NCI-H2107 treated with DMSO at 0.1 percent for 48 hours (cell line): ENCODE results near the gene ECI1.
"Not testable (repeated sequence)": the region's sequence is repeated elsewhere in the genome, so short reads cannot be mapped to it uniquely, and the experiment has no call there.

ENCODE experiments used
- DNase-seq: peaks from one replicate; lab custom pipeline; 2025; ENCODE audit not compliant: unreplicated experiment; lab: John Stamatoyannopoulos, UW

Gene ECI1

DNA sequence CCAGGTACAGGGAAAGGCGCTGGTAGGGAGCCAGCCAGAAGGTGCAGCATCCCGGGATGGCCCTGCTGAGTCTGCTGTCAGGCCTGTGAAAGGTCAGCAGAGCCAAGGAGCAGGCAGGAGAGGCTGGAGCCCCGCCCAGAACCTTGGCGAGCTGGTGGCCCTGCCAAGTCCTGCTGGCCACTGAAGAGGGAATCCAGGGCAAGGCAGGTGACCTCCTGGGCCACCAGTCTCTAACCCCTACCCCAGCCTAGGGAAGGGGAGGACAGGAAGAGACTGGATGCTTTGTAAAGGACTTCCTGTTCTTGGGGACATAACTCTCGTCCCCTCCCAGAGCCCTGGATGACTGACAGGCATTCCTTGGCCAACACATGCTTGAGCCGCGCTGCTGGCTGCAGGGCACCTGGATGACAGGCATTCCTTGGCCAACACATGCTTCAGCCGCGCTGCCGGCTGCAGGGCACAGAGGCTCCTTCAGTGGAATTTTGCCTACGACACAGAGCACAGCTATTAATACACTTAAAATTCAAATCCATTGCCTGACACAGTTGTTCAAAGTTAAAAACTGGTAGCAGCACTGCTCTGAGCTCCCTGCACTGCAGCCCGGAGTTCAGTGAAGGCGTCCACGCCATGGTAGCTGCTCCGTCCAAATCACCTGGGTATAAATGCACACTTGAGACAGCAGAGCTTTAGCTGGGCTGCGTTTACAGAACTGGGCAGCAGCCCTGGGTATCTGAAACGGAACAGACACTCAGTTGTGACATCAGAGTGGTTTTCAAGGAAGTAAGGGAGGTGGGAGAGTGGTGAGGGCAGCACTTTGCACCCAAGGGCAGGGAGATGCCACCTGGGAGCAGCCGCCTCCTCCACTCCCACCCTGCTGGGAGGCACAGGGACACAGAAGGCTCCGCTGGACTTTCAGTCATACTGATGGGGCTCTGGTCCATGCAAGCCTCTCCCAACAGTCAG lies 38.7 kb downstream of the ECI1 start:
- no peak for DNase-seq

DNA sequence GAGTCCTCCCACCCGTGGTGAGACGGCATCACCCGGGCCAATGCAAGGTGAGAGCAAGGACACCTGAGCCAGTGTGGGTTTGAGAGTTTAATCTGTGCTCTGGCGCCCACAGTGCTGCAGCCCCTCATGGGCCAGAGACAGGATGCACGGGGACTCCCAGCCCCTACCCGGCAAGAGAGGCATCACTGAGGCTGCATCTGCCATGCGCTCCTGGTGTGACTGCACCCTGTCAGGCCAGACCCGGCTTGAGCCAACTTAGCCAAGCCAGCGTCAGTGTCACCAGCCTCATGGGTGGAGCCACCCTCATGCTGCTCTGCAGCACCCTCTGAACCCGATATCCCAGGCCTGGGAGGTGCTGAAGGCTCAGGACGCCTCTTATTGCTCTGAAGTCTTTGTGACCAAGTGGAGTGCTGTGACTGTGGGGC lies 39.5 kb downstream of the ECI1 start:
- no peak for DNase-seq

DNA sequence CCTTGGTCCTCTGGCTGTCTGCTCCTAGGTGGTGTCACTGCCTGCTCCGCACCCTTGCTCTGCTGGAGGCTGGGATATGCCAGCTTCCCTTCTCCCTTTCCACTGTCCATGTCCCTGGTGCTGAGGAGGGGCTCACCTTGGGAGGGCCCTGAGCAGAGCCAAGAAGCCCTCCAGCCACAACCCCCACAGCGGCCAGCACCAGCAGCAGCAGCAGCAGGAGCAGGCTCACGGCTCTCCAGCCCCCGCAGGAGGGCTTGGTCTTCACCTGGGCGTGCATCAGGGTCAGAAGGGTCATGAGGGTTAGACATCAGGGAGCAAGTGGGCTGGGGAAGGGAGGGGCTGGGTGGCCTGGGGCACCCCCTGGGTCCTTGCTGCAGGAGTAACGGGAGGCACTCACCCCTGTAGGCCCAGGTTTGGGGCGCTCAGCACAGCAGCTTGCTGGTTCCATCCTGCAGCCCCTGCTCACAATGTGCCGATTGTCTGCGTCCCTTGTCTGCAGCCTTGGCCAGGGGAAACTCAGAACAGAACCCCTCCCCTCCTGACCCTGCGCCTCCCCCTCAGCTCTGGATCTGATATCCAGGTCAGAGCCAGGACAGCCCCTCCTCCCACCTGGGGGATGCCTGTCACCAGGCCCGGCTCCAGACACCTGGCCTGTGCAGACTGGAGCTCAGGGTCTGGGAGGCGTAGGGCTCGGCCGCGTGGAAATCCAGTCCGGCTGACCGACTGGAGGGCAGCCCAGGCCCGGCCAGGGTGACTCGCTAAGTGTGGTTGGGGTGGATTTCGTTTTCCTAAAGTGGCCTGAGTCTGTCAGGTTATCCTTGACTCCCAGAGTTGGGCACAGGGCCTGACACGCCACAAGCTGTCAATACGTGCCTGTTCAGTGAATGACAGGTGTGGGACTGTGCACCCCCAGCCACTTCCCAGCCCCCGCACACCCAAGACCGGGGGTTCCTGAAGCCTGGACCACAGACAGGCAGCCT lies 40.7 kb downstream of the ECI1 start, which contains the start of gene BRICD5:
BRICD5 (minus strand) TSS at position 478 of the 980 bp plus-strand sequence; CDS start at position 448, 30 bp downstream.
- no peak for DNase-seq

DNA sequence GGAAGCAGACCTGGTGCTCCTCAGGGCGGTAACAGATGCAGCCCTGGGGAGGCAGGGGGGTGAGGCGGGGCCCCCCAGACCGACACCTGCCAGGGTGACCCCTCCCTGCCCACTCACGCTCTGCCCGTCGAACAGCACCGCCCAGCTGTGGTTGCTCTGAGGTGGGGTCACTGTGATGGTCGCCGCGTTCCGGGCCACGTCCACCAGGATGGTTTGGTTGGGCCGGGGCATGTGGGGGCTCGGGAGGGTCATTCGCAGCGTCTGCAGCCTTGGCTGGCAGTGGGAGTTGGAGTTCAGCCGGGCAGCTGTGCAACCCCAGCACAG lies 41.4 kb downstream of the ECI1 start:
- DNase-seq: no peak

DNA sequence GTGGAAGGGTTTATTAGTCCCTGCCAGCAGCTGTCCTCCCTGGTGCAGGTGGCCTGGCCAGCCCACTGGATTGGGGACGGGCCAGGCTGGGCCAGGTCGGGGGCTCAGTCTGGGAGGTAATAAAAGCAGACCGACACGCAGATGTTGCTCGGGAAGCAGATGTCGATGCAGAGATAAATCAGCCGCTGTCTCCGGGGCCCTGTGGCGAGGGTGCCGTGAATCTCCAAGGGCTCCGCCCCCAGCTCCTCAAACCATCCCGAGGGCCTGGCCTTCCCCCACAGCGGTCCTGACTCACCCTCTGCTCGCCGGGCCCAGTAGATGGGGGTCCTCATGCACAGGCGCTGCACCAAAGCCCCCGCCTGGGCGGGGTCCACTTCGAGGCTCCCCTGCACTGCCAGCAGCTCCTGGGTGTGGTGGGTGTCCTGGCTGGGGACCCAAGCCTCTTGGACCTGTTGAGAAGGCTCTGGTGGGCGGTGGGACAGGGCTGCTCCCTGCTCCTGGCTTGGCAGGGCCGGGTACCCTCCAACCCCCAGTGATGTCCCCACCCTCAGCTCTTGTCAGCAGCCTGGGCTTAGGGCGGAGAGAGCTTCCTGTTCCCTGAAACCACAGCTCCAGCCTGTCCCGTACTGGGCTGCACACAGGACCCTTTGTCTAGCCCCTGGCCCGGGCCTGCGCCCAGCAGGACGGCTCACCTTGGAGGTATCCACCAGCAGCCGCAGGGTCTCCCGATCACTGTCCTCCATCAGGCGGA lies 42.0 kb downstream of the ECI1 start:
- no peak for DNase-seq

DNA sequence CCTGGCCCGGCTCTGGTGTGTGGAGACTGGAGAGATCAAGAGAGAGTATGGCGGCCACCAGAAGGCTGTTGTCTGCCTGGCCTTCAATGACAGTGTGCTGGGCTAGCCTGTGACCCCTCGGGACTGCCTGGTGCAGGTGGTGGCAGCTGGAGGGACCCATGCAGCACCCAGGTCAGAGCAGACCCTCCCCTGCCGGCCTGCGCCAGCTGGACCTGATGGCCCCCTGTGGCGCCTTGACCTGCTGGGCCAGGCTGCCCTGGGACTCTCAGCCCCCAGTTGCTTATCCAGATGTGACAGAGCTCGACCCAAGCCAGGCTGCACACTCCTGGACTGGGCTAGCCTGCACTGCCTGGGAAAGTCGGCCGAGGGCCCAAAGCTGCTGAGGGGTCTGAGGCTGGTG lies 42.6 kb downstream of the ECI1 start:
- no peak for DNase-seq

DNA sequence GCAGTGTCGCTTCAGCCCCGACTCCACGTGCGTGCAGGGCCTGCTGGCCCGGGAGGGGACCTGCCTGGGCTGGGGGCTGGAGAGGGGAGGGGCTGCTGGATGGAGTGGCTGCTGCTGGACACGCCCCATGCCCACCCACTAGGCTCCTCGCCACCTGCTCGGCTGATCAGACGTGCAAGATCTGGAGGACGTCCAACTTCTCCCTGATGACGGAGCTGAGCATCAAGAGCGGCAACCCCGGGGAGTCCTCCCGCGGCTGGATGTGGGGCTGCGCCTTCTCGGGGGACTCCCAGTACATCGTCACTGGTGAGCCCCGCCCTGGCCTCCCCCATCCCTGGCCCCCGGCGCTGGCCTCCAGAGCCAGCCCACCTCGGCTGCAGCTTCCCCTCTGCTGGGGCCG lies 43.1 kb downstream of the ECI1 start:
- DNase-seq: peak; percentile 70

DNA sequence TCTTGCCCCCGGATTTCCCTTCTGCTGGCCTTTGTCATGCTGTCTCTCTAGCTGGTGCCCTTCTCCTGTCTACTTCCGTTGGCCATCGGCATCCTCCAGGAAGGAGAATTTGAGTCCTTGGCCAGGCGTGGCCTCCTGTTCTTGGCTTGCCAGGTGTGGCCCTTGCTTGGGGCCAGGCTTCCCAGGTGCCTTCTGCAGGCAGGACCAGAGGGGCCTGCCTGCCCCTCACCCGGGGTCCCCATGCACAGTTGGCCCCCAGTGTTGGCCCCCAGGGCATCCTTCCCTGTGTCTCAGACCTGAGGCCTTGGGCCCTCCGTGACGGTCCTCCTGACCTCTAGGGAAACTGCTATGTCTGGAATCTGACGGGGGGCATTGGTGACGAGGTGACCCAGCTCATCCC lies 43.5 kb downstream of the ECI1 start:
- no peak for DNase-seq

DNA sequence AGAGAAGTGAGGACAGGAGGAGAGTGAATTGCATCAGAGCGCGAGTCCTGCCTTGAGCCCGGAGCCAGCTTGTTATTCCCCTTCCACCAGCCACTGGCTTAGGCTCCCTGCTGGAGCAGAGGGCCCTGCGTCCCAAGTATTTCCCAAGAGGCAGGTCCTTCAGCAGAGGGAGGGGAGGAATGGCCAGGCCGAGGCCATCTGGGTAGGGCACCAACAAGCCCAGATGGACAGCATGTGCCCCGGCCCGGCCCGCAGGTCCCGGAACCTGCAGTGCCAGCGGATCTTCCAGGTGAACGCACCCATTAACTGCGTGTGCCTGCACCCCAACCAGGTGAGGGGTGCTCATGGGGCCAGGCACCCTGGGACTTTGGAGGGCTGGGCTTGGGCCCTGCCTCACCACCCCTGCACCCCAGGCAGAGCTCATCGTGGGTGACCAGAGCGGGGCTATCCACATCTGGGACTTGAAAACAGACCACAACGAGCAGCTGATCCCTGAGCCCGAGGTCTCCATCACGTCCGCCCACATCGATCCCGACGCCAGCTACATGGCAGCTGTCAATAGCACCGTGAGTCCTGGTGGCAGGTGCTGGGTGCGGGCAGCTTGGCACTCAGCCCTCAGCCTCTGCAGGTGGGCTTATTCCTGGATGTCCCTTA lies 44.5 kb downstream of the ECI1 start:
- peak; percentile 19 for DNase-seq

DNA sequence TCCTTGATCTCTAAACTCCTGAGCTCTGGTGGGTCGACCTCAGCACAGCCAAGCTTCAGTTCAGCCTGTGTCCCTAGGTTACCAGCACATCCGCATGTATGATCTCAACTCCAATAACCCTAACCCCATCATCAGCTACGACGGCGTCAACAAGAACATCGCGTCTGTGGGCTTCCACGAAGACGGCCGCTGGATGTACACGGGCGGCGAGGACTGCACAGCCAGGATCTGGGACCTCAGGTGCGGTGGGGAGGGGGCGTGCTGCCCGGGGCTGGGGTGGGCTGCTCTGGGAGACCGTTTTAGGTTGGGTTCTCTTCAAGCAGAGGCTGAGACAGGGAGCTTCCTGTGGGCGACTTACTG lies 45.0 kb downstream of the ECI1 start:
- no peak for DNase-seq

DNA sequence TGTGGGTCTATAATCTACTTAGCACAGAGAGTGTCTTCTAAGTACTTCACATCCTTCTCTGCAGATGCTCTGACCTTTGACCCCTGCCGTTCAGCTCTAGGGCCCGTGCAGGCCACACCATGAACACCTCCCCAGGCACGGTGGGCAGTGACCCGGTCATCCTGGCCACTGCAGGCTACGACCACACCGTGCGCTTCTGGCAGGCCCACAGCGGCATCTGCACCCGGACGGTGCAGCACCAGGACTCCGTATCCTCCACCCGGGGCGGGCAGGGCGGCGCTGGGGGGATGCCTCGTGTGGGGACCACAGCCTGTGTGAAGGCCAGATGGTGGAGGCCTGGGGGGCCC lies 45.4 kb downstream of the ECI1 start:
- DNase-seq: no peak

DNA sequence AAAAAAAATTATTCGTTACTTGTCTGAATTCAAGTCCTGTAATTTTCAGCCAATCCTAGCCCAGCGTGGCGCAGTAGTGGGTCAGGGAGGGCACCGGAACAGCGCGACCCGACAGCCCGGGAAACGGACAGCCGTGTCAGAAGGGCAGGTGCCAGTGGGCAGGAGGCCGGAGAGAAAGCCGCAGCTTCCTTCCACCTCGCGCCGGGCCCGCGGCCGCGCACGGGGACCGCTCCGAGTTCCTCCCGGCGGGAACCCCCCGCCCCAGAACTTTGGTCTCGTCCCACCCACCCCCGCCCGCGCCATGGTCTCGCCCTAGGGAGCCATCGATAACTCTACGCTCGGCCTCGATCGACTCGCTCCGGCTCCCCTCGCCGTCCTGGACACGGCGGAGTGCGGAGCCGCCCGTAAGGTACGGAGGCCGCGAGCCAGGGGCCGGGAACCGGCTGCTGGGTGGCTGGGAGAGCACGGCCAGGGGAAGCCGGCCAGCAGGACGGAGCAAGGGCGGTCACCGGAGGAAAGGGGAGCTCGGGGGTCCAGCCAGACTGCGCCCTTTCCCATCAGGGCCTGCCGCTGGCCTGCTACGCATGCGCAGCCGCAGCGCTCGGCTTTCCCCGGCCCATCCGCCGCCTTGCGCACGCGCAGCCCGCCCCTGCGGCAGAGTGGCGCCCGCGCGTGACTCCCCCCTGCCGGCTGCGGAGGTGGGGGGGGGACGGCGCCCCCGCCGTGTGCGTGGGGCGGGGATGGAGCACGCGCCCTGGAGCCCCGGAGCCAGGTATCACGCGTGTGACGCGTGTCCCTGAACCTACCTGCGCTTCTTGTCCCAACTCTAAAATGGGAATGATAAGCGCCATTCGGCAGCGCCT lies 46.1 kb downstream of the ECI1 start, which contains the start of gene MLST8:
MLST8 (plus strand) TSS at position 351 of the 863 bp plus-strand sequence. CDS start 632 bp downstream, outside the sequence.
- peak; percentile 24 for DNase-seq

DNA sequence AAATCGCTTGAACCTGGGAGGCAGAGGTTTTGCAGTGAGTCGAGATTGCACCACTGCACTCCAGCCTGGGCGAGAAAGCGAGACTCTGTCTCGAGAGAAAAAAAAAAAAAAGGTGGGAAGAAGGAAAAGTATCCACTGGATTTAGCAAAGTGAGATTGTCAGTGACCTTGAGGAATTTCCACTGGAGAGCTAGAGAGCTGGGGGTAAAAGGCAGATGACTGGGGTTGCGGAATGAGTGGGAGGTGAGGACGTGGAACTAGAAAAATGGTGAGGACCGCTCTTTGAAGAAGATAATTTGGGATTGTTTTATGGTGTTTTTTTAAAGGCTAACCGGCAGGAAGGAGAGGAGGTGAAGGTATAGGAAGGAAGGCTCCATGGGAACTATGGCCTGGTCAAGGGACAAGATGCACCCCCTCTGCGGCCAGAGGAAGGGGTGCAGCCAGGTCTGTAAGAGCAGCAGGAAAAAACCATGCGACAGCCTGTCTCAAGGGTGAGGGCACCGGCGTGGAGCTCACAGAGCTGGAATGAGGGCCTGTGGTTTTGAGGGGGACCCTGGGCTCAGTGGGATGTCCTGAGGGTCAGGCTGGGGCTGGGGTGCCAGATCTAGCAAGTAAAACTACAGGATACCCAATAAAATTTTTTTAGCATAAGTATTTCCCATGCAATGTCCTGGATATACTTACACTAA lies 46.8 kb downstream of the ECI1 start:
- DNase-seq: no peak

DNA sequence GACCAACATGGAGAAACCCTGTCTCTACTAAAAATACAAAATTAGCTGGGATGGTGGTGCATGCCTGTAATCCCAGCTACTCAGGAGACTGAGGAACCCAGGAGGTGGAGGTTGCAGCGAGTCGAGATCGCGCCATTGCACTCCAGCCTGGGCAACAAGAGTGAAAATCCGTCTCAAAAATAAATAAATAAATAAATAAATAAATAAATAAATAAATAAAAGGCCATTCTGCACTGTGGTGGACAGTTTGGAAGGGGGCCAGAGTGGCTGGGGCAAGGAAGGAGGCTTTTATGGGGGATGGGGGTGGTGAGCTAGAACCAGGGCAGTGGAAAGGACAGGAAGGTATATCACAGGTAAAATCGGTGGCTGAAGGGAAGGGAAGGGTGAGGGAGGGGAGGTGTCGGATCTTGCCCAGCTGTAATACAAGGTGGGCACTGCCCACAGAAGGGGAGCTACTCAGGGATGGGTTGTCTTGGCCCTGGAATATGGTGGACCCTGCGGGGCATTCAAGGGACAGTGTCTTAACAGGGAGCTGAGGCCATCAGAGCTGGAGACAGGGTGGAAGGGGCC lies 48.2 kb downstream of the ECI1 start:
- DNase-seq: not testable (repeated sequence)

DNA sequence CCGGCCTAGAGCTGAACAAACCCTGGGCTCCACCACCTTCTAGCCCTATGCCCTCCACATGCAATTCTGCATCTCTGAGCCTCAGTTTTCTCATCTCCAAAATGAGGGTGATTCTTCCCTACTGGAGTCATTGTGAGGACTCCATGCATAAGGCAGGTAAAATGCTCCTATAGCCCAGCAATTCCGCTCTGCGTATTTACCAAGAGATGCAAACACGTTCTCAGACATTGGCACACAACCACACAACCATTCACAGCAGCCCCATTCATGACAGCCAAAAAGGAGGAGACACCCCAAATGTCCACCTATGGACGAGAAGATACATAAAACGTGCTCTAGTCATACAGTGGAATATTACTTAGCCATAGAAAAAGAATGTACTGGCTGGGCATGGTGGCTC lies 51.1 kb downstream of the ECI1 start:
- DNase-seq: no peak

DNA sequence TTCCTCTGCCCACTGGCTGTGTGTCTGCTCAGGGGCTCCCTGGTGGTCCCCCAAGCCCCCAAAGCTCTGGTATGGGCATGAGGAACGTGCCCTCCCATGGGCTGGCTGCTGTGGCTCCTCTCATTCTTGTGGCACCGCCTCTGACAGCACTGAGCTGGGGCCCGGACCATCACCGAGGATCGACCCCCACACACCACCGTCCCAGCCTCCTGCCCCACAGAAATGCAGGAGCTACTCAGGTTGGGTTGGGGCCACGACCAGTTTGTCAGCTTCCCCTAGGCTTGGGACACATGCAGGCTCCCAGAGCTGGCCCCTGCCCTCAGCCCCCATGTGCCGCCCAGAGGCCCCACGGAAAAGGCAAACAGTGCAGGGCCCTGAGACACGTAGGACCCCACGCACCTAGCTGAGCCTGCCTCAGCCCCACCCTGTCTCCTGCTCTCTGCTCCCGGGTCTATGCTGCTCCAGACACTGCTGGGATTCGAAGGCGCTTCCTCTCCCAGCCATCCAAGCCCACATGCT lies 51.7 kb downstream of the ECI1 start:
- no peak for DNase-seq

DNA sequence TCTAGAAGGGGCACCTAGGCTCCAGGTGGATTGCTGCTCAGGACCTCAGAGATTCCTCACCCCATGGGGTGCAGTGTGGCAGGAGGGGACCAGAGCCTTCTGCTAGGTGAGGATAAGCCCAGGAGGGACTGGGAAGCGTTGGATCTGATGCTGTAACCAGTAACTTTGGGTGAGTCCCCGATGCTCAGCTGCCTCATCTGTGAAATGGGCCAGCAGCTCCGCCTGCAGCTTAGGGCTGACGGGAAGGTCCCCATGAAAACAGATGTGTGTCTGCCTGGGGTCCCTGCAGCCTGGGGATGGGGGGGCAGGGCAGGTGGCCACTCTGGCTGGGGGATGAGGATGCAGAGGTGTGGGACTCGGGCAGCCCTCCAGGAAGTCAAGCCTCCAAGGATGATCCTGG lies 52.3 kb downstream of the ECI1 start:
- no peak for DNase-seq

DNA sequence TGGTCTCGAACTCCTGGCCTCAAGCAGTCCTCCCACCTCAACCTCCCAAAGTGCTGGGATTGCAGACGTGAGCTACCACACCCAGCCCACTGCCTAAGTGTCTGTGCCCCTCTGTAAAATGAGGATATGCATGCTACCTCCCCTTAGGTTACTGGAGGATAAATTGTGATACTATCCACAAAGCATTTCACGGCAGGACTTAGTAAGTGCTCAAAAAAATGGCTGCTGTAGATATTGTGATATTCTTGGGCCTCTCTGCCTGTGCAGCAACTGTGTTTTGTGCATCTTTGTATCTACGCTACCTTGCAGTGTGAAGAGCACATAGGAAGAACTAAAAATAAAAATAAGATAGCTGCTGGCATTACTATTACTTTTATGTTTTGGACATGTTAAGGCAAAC lies 53.1 kb downstream of the ECI1 start:
- DNase-seq: no peak
